Calu3 (cell line): Measurements from ENCODE around the gene LHPP. TPM values are rescaled to one million over a fixed set of nuclear protein-coding genes. Genes with fewer than 3 reads are reported as not detected.

Experiments
- BruUV-seq: library from RNA; stranded (reverse); fragments of 400-500 nt; replicated peaks from 2 replicates; lab custom pipeline; 2021; lab: Mats Ljungman, UMichigan
- CTCF ChIA-PET: fragments of 300-600 bp; sonication (Branson Sonifier 250); formaldehyde crosslinking; loops from one replicate; lab custom pipeline; 2022; ENCODE audit warnings: antibody characterized with exemption; lab: Charles Lee
- DNase-seq: peaks from one replicate; pipeline ENCODE4 v3.0.0; 2022
- H3K27ac Mint-ChIP-seq: one replicate; pipeline ENCODE4 v1.8.0; 2022; ENCODE audit warnings: mixed read lengths; ENCODE audit not compliant: unreplicated experiment
- H3K27me3 Mint-ChIP-seq: one replicate; pipeline ENCODE4 v1.8.0; 2022; ENCODE audit warnings: mixed read lengths; ENCODE audit not compliant: unreplicated experiment
- H3K36me3 Mint-ChIP-seq: one replicate; pipeline ENCODE4 v1.8.0; 2022; ENCODE audit warnings: mild to moderate bottlenecking, moderate library complexity, mixed read lengths; ENCODE audit not compliant: insufficient read depth, unreplicated experiment
- H3K4me1 Mint-ChIP-seq: one replicate; pipeline ENCODE4 v1.8.0; 2022; ENCODE audit warnings: mild to moderate bottlenecking, low read depth, mixed read lengths; ENCODE audit not compliant: unreplicated experiment
- H3K4me3 Mint-ChIP-seq: one replicate; pipeline ENCODE4 v1.8.0; 2022; ENCODE audit warnings: mild to moderate bottlenecking, low read depth, moderate library complexity, mixed read lengths; ENCODE audit not compliant: unreplicated experiment
- H3K9me3 Mint-ChIP-seq: one replicate; pipeline ENCODE4 v1.8.0; 2022; ENCODE audit warnings: low read depth, mixed read lengths; ENCODE audit not compliant: unreplicated experiment
- intact Hi-C: fragments of 100-400 bp; cut with micrococcal nuclease; formaldehyde crosslinking; loops from one replicate; pipeline ENCODE4 v1.10.0; 2022; ENCODE audit not compliant: unreplicated experiment
- total RNA-seq: library from RNA; stranded (reverse); gene quantifications from 2 replicates; pipeline ENCODE4 v1.2.3, GENCODE V29; 2022
- TF ChIP-seq, protein P1 (sequence below): fragments of 200-600 bp; IDR thresholded peaks from one replicate; pipeline ENCODE4 v1.8.0; 2022; ENCODE audit warnings: antibody characterized with exemption; ENCODE audit not compliant: unreplicated experiment

LHPP gene
- total RNA-seq, 1 experiment from 2014 or later, result 12.0 TPM

DNA sequence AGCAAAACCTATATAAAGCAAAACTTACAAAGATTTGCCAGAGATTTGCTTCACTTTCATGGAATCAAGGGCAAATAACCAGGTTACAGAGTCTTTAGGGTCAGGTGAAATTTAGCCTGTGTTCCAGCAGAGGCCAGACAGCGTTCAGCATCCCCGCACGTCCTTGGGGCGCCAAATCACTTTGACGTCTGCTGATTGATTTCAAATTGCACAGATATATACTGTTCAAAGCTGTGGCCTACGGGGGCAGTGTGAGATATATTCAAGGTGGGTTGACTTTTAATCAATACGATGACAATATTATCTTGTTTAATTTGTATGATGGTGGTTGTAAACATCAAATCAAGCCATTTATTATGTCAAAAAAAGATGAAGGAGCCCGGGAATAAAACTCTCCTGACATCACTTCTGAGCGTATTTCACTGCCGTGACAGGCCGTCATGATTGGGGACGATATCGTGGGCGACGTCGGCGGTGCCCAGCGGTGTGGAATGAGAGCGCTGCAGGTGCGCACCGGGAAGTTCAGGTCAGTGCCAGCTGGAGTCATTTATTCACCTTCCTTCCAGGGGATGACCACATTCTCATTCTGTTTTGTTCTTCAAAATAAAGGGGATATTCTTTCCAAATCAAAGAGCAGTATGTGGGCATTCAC, 55.2 kb downstream of the LHPP start:
- intact Hi-C loops, result no loop called here
- H3K4me1 Mint-ChIP-seq, result no peaks in the 10 kb centered on the region
- H3K9me3 Mint-ChIP-seq, result no peaks in the 10 kb centered on the region
- CTCF ChIA-PET, result no interaction called here
- no peak overlapping the region for H3K27ac Mint-ChIP-seq
- no peaks in the 10 kb centered on the region for H3K27me3 Mint-ChIP-seq
- TF ChIP-seq, protein P1, sequence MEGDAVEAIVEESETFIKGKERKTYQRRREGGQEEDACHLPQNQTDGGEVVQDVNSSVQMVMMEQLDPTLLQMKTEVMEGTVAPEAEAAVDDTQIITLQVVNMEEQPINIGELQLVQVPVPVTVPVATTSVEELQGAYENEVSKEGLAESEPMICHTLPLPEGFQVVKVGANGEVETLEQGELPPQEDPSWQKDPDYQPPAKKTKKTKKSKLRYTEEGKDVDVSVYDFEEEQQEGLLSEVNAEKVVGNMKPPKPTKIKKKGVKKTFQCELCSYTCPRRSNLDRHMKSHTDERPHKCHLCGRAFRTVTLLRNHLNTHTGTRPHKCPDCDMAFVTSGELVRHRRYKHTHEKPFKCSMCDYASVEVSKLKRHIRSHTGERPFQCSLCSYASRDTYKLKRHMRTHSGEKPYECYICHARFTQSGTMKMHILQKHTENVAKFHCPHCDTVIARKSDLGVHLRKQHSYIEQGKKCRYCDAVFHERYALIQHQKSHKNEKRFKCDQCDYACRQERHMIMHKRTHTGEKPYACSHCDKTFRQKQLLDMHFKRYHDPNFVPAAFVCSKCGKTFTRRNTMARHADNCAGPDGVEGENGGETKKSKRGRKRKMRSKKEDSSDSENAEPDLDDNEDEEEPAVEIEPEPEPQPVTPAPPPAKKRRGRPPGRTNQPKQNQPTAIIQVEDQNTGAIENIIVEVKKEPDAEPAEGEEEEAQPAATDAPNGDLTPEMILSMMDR, result no peak
- H3K36me3 Mint-ChIP-seq, result no peaks in the 10 kb centered on the region
- H3K4me3 Mint-ChIP-seq, result no peak overlapping the region
- no TSS peak for BruUV-seq
- DNase-seq, result no peak

DNA sequence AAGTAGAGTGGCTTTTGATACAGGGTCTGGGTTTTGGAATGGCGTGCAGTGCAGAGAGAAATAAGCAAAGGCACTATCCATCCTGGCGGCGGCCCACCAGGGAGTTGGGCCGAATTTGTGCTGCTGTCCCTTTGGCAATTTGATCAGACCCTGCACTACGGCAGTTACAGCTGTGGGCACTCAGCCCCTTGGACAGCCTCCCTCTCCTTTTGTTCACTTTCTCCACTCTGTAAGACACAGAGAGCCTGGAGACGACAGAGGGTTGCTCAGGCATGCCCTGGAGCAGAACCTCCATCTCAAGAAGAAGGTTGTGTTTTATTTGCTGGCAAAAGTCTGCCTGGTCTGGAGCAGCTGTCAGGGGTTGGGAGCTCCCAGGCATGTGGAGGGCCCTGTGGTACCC, 55.8 kb downstream of the LHPP start:
- H3K27ac Mint-ChIP-seq, result no peak overlapping the region
- TF ChIP-seq, protein P1, result no peak
- no peaks in the 10 kb centered on the region for H3K36me3 Mint-ChIP-seq
- DNase-seq, result no peak
- H3K27me3 Mint-ChIP-seq, result no peaks in the 10 kb centered on the region
- intact Hi-C loops, result no loop called here
- no peak overlapping the region for H3K4me3 Mint-ChIP-seq
- no peaks in the 10 kb centered on the region for H3K4me1 Mint-ChIP-seq
- H3K9me3 Mint-ChIP-seq, result no peaks in the 10 kb centered on the region
- CTCF ChIA-PET, result no interaction called here
- BruUV-seq, result no TSS peak

DNA sequence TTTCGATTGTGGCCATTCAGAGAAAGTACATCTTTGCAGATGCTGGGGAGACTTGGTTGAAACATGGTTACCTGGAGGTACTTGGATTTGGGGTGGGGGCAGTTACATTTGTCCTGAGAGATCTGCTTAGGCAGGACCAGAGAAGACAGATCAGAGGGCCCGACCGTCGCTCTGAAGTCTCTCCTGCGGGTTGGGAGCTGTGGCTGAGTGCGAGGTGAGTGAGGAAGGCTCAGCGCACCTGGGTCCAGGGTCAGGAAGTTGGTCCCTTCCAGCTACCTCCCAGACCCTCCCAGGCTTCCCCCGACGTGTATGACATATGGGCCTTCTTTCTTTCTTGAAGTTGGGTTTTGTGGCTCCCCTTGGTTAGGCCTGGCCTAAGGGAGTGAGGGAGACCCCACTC, 56.3 kb downstream of the LHPP start:
- Mint-ChIP-seq H3K36me3 (no peaks in the 10 kb centered on the region), H3K27ac (no peak overlapping the region), H3K4me3 (no peak overlapping the region), H3K9me3 (no peaks in the 10 kb centered on the region), H3K27me3 (no peaks in the 10 kb centered on the region), H3K4me1 (no peaks in the 10 kb centered on the region)
- intact Hi-C loops, result no loop called here
- DNase-seq, result no peak
- CTCF ChIA-PET, result no interaction called here
- no TSS peak for BruUV-seq
- TF ChIP-seq, protein P1, result no peak

DNA sequence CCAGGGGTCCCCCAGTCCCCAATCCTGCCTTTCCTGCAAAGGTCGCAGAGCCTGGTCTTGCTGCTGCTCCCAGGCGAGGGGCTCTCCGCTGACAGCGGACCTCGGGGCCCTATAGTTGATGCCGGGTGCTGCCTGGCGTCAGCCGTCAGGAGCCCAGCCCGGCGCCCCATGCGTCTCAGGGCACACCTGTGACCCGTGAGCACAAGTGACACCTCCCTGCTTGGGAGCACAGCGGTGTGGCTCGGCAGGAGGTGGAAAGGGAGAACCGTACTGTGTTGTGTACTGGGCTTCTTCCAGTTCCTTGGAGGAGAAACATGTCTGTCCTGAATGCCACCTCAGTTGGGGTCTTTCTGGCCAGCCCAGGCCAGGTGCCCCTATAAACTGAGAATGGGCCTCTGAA, 56.7 kb downstream of the LHPP start:
- CTCF ChIA-PET, result no interaction called here
- TF ChIP-seq, protein P1, result no peak
- no peaks in the 10 kb centered on the region for H3K9me3 Mint-ChIP-seq
- no peaks in the 10 kb centered on the region for H3K27me3 Mint-ChIP-seq
- no TSS peak for BruUV-seq
- no peak overlapping the region for H3K4me3 Mint-ChIP-seq
- no peaks in the 10 kb centered on the region for H3K36me3 Mint-ChIP-seq
- no peak overlapping the region for H3K27ac Mint-ChIP-seq
- intact Hi-C loops, result no loop called here
- H3K4me1 Mint-ChIP-seq, result no peaks in the 10 kb centered on the region
- no peak for DNase-seq
